ENCODE measurements around the gene C9orf153.

- TF ChIP-seq CTCF (IDR thresholded peaks at IDR 0.05) (no peak), POLR2A (IDR thresholded peaks at IDR 0.05) (no peak)
Measured at GRCh38 chr9:86242071-86242470, 17.4 kb downstream of the C9orf153 start.

All from thyroid gland (tissue), 4 donors.